Activated CD4-positive, alpha-beta T cell treated with anti-CD3 and anti-CD28 coated beads for 24 hours (primary cell): ENCODE data around the gene C17orf113.

ENCODE experiments used
- DNase-seq, 2 donors: peaks; one replicate each; pipeline ENCODE4 v3.0.0-alpha.2; 2020; ENCODE audit warnings: low read depth in 2 of 2

The C17orf113 gene

GRCh38 chr17:42050393-42051012 is at the start of gene C17orf113:
C17orf113 (minus strand) TSS chr17:42050601; CDS start chr17:42043376, 7,225 bp downstream.
- DNase-seq, result peak in 1 of 2 donors; percentile 13

- DNase-seq, result no peak
Measured at GRCh38 chr17:42098730-42099399, 48.5 kb upstream of the C17orf113 start.

GRCh38 chr17:42097691-42098631 is 47.6 kb upstream of the C17orf113 start, which contains the start of gene ZNF385C:
ZNF385C (minus strand) TSS chr17:42098473; CDS start chr17:42063056, 35,417 bp downstream.
- DNase-seq, result peak; percentile 24 to 48

- no peak for DNase-seq
Measured at GRCh38 chr17:42096360-42097111, 46.1 kb upstream of the C17orf113 start.

GRCh38 chr17:42094375-42095069 is 44.1 kb upstream of the C17orf113 start:
- DNase-seq, result no peak

- no peak for DNase-seq
Measured at GRCh38 chr17:42092939-42093338, 42.5 kb upstream of the C17orf113 start.

- DNase-seq, result no peak
Measured at GRCh38 chr17:42090964-42091790, 40.8 kb upstream of the C17orf113 start.

- DNase-seq, result no peak
Measured at GRCh38 chr17:42088736-42089135, 38.3 kb upstream of the C17orf113 start.

- DNase-seq, result no peak
Measured at GRCh38 chr17:42087736-42088705, 37.6 kb upstream of the C17orf113 start.

GRCh38 chr17:42087042-42087701 is 36.8 kb upstream of the C17orf113 start:
- DNase-seq, result no peak

GRCh38 chr17:42081516-42082129 is 31.2 kb upstream of the C17orf113 start:
- DNase-seq, result no peak

GRCh38 chr17:42079541-42079940 is 29.1 kb upstream of the C17orf113 start:
- no peak for DNase-seq

- no peak for DNase-seq
Measured at GRCh38 chr17:42078396-42079043, 28.1 kb upstream of the C17orf113 start.

GRCh38 chr17:42077755-42078154 is 27.4 kb upstream of the C17orf113 start:
- DNase-seq, result no peak

GRCh38 chr17:42076797-42077559 is 26.6 kb upstream of the C17orf113 start:
- no peak for DNase-seq

- no peak for DNase-seq
Measured at GRCh38 chr17:42075789-42076188, 25.4 kb upstream of the C17orf113 start.
